ENCODE data around the gene CRACDL.

- no peak for TF ChIP-seq POLR2A (IDR thresholded peaks at IDR 0.05; ENCODE audit: low read depth, low read length)
- no peak for TF ChIP-seq TAF1 (IDR thresholded peaks at IDR 0.05; ENCODE audit: borderline replicate concordance, low read depth, low read length)
These were observed 100.1 kb downstream of the CRACDL start for GRCh38 chr2:98835831-98836385.

Data from GM12892 (cell line).